ENCODE measurements around the gene AGRN.
A peak's percentile ranks its signal among the peaks of the same experiment; 100 is the strongest.
"Not testable (repeated sequence)": the region's sequence is repeated elsewhere in the genome, so short reads cannot be mapped to it uniquely, and the experiment has no call there.

The AGRN gene

DNA sequence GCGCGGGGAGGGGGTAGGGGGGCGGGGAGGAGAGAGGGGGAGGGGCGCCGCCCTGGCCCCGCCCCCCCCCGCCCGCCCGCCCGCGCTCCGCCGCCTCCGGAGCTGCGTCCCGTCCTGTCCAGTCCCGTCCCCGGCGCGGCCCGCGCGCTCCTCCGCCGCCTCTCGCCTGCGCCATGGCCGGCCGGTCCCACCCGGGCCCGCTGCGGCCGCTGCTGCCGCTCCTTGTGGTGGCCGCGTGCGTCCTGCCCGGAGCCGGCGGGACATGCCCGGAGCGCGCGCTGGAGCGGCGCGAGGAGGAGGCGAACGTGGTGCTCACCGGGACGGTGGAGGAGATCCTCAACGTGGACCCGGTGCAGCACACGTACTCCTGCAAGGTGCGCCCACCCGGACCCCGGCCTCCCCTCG lies at the start of gene AGRN:
AGRN (plus strand) TSS at position 121 of the 405 bp plus-strand sequence; CDS start at position 174, 53 bp downstream.
- no peak for DNase-seq

DNA sequence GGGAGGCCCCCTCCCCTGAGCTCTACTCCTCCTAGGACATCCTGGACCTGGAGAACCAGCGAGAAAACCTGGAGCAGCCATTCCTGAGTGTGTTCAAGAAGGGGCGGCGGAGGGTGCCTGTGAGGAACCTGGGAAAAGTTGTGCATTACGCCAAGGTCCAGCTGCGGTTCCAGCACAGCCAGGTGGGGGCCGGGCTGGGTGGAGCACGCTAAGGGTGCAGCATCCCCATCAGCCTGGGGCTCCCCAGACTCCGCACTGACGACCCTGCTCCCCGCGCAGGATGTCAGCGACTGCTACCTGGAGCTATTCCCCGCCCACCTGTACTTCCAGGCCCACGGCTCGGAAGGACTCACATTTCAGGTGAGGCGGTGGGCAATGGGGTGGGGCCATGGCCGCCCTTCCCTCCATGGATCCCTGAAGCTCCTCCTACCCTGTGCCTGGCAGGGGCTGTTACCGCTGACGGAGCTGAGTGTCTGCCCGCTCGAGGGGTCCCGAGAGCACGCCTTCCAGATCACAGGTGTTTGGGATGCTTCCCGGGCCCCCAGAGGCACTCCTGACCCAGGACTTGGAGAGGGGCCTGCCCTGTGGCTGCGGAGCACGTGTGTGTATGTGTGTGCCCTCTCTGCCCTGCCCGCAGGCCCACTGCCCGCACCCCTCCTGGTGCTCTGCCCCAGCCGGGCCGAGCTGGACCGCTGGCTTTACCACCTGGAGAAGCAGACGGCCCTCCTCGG lies 49.5 kb upstream of the AGRN start:
- no peak for DNase-seq

DNA sequence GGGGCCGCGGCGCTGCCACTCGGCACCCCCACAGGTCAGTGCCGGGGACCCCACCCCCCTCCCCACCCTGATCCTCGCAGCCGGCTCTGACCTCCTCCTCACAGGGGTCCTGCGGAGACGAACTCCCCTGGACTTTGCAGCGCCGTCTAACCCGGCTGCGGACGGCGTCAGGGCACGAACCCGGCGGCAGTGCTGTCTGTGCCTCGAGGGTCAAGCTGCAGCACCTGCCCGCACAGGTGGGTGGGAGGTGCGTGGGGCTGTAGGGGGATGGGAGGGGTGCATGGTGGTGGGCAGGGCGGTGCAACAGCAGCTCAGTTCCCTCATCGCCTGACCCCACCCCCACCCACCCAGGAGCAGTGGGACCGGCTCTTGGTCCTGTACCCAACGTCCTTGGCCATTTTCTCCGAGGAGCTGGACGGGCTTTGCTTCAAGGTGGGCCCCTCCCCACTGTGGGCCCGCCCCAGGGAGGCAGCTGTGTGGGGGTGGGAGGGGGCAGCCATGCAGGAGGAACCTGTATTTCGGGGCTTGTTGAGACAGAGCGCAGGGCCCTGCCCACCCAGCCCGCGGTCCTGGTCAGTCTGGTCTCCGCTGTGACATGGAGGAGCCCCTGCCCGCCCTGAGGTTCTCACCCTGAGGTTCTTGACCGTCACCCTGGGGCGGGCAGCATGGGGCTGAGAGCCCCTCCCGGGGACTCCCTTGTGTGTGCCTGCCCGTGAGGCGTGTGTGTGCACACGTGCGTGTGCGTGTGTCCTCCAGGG lies 48.8 kb upstream of the AGRN start:
- DNase-seq, result no peak

DNA sequence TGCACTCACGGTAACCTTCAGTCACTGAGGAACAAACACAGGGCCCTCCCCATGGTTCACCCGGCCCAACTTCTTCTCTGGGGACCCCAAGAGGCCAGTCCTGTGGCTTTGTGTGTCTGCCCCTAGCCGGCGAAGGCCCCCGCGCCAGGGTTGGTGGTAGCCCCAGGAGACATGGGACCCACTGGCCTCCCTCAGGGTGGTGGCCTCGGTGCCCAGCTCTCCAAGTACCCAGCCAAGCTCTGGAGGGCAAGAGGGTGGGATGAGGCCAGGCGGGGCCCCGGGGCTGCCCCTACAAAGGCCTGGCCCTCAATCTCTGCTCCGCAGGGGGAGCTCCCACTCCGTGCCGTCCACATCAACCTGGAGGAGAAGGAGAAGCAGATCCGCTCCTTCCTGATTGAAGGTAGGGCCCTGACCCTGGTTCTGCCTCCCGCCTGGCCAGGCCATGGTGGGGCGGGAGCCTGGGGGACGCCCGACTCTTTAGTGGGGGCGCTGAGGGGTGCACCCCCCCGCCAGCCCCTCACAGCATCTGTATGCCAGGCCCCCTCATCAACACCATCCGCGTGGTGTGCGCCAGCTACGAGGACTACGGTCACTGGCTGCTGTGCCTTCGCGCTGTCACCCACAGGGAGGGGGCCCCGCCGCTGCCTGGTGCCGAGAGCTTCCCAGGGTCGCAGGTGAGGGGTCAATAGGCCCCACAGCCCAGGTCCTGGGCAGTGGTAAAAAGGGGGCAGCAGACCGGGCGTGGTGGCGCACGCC lies 48.0 kb upstream of the AGRN start:
- no peak for DNase-seq

DNA sequence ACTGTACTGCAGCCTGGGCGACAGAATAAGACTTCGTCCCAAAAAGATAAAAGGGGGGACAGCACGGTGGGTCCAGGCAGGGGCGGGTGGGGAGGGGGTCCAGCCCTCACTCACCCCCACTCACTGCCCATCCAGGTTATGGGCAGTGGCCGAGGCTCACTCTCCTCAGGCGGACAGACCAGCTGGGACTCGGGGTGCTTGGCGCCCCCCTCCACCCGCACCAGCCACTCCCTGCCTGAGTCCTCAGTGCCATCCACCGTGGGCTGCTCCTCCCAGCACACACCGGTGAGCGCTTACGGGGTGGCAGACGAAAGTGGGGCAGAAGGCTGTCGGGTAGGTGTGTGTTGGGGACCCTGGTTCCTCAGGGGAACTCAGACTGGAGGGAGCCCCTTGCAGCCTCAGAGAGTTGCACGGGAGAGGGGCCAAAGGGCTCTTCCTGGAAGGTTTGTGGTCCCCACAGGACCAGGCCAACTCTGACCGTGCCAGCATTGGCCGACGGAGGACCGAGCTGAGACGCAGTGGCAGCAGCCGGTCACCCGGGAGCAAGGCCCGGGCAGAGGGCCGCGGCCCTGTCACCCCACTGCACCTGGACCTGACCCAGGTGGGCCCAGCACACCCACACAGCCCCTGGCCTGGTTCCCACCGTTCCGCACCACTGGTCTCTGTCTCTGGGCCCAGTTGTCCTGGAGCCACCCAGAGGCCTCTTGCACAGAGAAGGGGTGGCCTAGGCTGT lies 47.0 kb upstream of the AGRN start:
- DNase-seq, result no peak

DNA sequence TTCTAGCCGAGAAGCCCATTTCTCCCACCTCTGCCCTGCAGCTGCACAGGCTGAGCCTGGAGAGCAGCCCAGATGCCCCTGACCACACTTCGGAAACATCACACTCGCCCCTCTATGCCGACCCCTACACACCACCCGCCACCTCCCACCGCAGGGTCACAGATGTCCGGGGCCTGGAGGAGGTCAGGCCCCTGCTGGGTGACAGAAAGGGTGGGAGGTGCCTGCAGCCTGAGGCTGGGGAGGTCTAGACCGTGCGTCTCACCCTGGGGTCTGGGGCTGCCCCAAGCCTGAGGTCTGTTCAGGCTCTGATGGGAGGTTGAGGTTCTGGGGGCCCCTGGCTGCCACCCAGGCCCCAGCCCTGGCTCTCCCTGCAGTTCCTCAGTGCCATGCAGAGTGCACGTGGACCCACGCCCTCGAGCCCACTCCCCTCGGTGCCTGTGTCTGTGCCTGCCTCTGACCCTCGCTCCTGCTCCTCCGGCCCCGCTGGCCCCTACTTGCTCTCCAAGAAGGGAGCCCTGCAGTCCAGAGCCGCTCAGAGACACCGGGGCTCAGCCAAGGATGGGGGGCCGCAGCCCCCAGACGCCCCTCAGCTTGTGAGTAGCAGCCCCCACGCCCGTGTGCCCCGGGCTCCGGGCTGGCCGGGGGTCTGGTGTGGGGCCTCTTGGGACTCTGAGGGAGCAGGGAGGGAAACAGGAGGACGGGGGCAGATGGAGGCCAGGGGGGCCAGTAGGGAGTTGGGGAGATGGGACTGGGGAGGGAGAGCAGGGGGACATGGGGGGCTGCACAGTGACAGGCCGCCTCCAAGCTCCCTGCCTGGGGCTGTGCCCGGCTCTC lies 46.2 kb upstream of the AGRN start:
- DNase-seq, result no peak

DNA sequence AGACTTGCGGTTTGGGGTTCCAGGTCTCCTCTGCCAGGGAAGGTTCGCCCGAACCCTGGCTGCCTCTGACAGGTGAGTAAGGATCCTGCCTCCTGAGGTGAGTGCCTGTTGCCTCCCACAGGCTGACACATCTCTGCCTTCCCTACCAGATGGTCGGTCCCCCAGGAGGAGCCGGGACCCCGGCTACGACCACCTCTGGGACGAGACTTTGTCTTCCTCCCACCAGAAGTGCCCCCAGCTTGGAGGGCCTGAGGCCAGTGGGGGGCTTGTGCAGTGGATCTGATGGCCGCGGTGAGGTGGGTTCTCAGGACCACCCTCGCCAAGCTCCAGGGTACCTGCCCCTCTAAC lies 45.7 kb upstream of the AGRN start:
- DNase-seq, result no peak

DNA sequence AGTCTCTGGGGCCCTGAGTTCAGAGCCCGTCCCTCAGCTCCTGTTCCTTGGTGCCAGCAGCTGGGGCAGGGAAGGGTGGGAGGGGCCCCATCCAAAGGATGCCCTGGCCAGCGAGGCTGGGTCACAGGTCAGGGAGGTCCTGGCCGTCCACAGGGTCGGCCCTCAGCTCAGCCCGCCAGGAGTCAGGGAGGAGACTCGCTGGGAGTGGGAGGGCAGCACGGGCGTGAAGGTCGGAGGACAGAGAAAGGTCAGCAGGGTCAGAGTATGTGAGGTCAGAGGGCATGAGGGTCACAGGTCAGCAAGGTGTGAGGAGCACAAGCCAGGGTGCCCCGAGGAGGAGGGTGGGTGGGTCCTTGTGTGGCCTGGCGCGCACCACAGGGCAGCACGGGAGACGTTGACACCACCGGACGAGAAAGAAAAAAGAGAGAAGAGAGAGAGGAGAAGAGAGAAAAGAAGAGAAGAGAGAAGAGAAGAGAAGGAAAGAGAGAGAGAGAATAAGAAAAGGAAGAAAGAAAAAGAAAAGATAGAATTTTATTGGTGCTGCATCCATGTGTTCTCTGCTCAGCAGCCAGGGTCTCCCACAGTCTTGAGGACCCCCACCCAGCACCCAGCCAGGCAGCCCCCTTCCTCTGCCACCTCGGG lies 45.1 kb upstream of the AGRN start:
- DNase-seq, result no peak

DNA sequence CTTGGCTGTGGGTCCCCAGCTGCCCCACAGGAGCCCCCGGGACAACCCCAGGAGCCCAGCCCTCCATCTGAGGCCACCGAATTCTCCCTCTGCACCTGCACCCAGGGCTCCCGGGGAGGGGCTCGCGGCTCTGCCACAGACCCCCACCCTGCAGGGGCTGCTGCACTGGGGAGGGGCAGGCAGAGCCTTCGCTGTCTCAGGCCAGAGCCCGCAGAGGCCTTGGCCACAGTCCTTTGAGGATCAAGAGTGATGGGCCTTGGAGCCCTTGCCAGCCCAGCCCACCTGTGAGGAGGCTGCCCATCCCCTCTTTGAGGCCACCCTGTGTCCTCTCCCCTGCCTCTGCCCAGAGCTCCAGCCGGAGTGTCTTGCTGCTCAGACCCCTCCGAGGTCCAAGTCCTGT lies 44.6 kb upstream of the AGRN start:
- no peak for DNase-seq

DNA sequence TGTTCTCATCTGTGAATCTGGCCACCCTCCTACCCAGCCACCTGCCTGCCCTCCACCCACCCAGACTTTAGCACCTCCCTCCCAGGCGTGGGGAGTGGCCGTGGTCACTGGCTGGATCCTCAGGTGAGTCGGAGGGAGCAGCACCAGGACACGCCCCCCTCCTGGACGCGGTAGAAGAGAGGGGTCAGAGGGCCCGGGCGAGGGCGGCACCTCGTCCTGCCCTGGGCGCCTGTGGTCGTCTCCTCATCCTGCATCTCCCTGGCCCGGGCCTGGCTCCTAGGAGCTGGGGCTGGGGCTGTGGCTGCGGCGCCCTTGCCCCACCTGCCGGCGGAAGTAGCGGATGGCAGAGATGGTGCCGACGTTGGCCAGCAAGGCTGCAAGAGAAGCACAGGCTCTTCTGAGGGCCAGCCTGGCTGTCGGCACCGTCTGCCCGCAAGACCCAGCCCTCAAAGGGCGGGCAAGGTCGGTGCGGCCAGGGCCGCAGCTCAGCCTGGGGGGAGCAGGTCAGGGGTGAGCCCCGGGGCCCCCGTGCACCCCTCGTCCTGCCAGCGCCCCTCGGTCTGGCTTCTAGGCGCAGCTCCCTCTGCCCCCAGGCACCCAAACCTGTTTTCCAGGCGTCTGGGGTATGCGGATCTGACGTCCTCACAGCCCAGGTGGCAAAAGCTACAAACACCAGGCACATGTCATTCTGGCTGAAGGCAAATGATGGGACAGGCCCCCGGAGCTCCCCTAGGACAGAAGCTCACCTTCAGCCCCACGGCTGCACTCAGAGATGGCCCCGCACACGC lies 43.8 kb upstream of the AGRN start:
- DNase-seq, result peak; percentile 50 to 51

DNA sequence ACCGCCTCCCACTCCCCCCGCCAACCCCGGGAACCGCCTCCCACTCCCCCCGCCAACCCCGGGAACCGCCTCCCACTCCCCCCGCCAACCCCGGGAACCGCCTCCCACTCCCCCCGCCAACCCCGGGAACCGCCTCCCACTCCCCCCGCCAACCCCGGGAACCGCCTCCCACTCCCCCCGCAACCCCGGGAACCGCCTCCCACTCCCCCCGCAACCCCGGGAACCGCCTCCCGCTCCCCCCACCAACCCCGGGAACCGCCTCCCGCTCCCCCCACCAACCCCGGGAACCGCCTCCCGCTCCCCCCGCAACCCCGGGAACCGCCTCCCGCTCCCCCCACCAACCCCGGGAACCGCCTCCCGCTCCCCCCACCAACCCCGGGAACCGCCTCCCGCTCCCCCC lies 43.1 kb upstream of the AGRN start:
- not testable (repeated sequence) for DNase-seq

DNA sequence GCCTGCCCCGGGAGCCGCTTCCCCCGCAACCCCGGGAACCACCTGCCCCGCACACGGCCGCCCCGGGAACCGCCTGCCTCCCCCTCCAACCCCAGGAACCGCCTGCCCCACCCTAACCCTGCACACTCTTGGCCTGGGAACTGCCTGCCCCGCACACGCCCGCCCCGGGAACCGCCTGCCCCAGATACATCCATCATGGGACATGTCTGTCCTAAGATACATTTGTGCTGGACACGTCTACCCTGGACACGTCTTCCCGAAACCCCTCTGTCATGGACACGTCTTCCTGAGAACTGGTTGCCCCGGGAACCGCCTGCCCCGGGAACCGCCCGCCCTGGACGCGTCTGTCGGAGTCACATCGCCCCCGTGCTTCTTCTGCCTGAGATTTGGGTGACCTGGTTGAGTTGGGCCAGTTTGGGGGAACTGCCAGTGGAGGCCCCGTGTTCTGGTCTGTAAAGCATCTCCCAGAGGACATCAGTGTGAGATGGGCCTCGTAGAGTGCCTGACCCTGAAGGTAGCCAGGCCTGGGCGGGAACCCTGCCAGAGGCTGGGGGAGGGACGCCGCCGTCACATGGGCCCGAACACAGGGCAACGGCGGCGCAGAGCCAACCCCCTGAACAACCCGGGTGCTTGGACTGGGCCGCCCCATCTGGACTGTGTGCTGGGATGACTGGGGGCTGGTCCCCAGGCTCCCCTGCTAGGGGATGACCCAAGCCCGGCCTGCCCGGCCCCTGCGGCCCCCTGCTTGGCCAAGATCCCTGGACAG lies 41.7 kb upstream of the AGRN start:
- DNase-seq, result no peak

DNA sequence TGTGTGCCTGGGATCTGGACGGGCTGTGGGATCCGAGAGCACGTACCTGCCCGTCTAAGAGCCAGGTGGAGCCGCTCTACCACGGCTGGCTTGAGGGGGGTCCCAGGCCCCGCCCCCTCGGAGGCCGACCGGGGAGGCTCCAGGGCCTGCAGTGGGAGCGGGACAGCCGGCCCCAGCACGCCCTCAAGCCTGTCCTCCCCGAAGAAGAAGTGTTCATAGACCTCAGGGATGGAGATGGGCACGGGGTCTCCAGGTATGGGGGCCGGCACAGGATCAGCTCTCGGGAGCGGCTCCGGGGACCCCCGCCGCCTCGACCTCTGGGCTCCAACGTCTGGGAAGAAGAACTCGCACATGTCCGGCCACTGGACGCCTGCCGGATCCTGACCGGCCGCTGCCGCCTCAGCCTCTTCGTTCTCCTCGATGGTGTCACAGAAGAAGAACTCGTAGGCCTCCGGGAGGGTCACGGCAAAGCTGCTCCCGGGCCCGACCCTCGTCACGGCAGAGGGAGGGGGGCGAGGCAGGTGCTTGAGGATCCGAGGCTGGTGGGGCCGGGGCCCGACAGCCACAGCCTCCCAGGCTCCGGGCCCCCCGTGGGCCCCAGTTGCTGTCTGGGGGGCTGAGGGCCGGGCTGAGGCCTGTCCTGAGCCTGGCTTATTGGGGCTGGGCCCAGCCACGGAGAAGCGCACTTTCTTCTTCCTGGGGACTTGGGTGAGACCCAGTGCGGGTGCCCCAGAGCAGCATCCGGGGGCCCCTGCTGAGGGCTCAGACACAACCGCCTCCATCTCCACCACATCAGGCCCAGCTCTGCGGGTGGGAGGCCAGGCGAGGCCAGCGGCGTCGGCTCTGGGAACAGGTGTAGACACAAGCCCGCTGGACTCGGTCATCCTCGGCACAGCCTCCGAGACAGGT lies 40.8 kb upstream of the AGRN start:
- no peak for DNase-seq

DNA sequence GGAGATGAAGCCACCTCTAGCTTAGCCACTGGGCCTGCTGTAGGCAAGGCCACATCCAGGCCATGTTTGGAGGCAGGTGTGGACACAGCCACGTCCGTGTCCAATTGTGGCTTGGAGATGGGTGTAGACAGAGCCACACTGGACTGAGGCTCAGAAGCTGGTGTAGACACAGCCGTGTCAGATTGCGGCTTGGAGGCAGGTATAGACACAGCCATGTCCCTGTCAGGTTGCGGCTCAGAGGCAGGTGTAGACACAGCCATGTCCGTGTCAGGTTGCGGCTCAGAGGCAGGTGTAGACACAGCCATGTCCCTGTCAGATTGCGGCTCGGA lies 40.2 kb upstream of the AGRN start:
- no peak for DNase-seq

DNA sequence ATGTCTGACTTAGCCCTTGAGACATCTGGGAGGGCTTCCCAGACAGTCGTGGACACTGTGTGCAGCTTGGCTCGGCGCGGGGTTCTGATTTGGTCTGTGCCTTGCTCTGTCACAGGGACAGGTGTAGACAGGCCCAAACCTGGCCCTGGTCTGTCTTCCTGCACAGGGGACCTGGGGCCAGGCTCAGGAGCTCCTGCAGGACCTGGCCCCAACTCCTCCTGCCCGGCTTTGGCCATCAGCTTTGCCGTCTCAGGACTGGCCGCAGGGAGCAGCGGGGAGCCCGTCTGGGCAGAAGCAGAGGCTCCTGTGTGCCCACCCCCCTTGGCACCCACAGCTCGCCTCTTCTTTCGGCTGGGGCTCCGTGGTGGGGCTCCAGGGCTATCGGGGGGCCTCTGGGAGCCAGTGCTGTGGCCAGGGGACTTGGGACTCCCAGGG lies 39.8 kb upstream of the AGRN start:
- DNase-seq, result no peak

DNA sequence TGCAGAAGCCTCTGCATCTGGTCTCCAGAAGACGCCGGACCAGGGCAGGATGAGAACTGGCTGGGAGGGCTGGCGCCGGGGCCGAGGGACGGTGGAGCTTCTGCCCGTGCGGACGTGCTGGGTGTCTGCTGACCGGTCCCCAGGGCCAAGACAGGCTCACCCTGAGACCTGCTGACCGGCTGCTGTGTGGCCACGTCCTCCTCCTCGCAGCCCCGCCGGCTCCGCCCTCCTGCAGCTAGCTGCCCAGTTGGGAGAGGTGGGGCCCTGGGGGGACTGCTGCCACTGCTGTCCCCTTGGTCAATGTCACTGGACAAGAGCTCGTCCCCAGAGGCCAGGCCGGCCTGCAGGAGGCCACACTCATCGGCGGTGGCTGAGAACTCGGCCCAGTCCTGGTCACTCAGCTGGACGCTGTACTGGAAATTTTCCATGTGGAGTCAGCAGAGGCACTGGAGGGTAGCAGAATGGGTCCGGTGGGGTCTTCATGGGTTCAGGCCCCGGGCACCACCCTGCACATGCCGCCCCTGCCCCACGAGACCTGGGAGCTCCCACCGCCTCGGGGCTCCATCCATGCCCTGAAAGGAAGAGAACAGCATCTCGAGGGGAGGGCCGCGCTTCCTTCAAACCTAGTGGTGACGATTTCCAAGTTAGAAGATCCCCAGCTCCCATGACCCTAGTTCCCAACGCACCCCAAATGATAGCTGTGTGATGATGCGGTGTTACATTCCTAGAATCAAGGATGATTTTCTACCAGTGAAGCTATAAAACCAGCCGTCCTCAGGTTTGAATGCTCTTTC lies 39.1 kb upstream of the AGRN start:
- no peak for DNase-seq

DNA sequence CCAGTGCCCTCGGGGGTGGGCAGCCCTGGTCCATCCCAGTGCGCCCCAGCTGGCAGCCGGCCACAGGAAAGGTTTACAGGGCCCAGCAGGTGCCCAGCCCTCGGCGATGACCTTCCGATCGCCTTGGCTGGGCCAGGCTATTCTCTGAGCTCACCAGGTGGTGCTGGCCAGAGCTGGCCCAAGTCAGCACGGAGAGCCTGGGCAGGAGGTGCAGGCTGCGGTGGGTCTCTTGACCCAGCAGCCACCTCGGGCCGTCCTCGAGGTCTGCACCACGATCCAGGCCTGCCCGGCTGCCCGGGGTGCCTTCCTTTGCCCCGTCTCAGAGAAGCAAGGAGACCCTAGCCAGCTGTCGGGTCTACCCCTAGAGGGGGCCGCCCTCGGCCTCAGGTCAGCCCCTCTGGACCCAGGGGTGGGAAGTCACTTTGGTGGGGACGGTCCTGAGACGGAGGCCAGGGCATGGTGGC lies 38.4 kb upstream of the AGRN start:
- no peak for DNase-seq

DNA sequence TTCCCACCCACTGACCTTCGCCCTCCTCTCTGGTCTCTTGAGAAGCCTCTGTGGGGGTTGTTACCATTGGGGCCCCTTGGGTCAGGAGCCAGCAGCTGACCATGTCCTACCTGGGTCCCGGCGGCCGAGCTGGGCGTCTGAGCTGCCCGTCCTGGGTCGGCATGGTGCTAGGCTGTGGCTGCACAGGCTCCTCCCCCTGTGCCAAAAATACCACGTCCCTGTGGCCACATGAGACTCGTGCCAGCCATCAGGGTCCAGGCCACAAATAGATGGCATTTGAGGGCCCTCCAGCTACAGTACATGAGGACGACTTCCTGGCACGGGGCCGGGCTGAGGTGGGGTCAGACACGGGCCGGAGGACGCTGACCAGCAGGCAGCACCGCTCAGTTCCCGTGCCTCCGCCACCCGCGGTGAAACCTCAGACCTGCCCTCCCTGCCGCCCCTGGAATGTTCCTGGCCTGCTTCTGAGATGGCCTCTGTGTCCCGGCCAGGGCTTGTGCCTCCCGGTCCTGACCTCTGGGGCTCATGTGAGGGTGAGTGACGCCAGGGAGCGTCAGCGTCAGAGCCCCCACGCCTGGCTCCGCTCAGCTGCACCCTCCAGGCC lies 37.9 kb upstream of the AGRN start, which contains the start of gene PERM1:
PERM1 (minus strand) TSS at position 139 of the 604 bp plus-strand sequence. CDS start 1,064 bp downstream, outside the sequence.
- DNase-seq, result no peak

All from AML-193 (cell line).